ENCODE data around the gene LMTK3. TPM values are rescaled to one million over a fixed set of nuclear protein-coding genes. Genes with fewer than 3 reads are reported as not detected.

Gene LMTK3
- total and polyA plus RNA-seq, 2 of the 4 experiments (the other 2 are of a cell fraction) = 0.18 to 0.87 TPM

GRCh38 chr19:48499316-48500090 lies 12.1 kb downstream of the LMTK3 start:
- no peak overlapping the region for H3K14ac ChIP-seq (replicated peaks; ENCODE audit: low read depth, low read length)
- H4K91ac ChIP-seq (ENCODE audit: insufficient read depth, low read depth, low read length) = no peak overlapping the region
- H2AFZ ChIP-seq (replicated peaks; ENCODE audit: low read length, poor library complexity) = no peak overlapping the region
- no peak overlapping the region for H3K18ac ChIP-seq (ENCODE audit: low read depth, low read length)
- no peak for DNase-seq
- no peak overlapping the region for H3K9ac ChIP-seq (ENCODE audit: low read depth, low read length)
- no peak overlapping the region for H3K27ac ChIP-seq (ENCODE audit: insufficient read depth, low read length)
- H3K4ac ChIP-seq (ENCODE audit: low read depth, low read length) = no peak overlapping the region
- H4K5ac ChIP-seq (ENCODE audit: low read depth, low read length) = no peak overlapping the region
- no peaks in the 10 kb centered on the region; the same call in 1 of the 2 replicates for H3K9me1 ChIP-seq (ENCODE audit: insufficient read depth, low read length)
- no peak overlapping the region for H3K56ac ChIP-seq (ENCODE audit: extremely low read depth, insufficient read depth, low read length)
- no peak overlapping the region for H4K8ac ChIP-seq (ENCODE audit: low read depth in 2 of 2, low read length in 2 of 2)
- peaks cover 0 to 3% of the 10 kb centered on the region in 2 experiments; a peak in 1 of 4 replicates for H3K79me1 ChIP-seq (ENCODE audit: low read depth in 1 of 2, low read length in 2 of 2)
- H3K27me3 ChIP-seq (ENCODE audit: control insufficient read depth, insufficient read depth, low read length) = peaks cover 44% of the 10 kb centered on the region
- in situ Hi-C loops (cut with MboI; ENCODE audit: low sequenced_read_pairs) = no loop called here
- H2AK5ac ChIP-seq (ENCODE audit: low read depth, low read length) = no peak overlapping the region
- dilution Hi-C loops (cut with HindIII; ENCODE audit: low sequenced_read_pairs, unreplicated experiment) = no loop called here
- no peak overlapping the region for H3K23ac ChIP-seq (ENCODE audit: low read depth, low read length)
- no peak overlapping the region for H2AK9ac ChIP-seq (replicated peaks; ENCODE audit: low read depth, low read length, poor library complexity)
- no peak overlapping the region for H3K4me2 ChIP-seq (ENCODE audit: low read depth, low read length)
- CTCF ChIA-PET = no interaction called here
- H3K36me3 ChIP-seq (ENCODE audit: control insufficient read depth, insufficient read depth, low read length) = no peaks in the 10 kb centered on the region
- H3K9me3 ChIP-seq (ENCODE audit: control insufficient read depth, insufficient read depth, low read length) = no peaks in the 10 kb centered on the region
- H3K4me3 ChIP-seq (ENCODE audit: insufficient read depth, low read depth, low read length) = no peak overlapping the region
- H2BK20ac ChIP-seq (ENCODE audit: low read depth, low read length) = no peak overlapping the region
- POLR2A ChIA-PET (ENCODE audit: unreplicated experiment) = no interaction called here
- WGBS, 2 experiments (ENCODE audit: extremely low coverage in 2 of 2, insufficient read length in 1 of 2) = 5% methylated on average over 4 of the region's 44 CpGs; no CpG with 5 or more reads in 1 of the 2 experiments
- intact Hi-C loops (cut with micrococcal nuclease) = no loop called here
- TF ChIP-seq MAFK (IDR thresholded peaks at IDR 0.05; ENCODE audit: low read depth, low read length) (no peak), MAZ (IDR thresholded peaks at IDR 0.05; ENCODE audit: borderline replicate concordance, low read depth, low read length) (no peak), USF2 (IDR thresholded peaks at IDR 0.05; ENCODE audit: low read depth, low read length) (no peak), CHD1 (IDR thresholded peaks at IDR 0.05; ENCODE audit: low read depth, low read length) (no peak), RCOR1 (IDR thresholded peaks at IDR 0.05; ENCODE audit: insufficient replicate concordance, low read length) (no peak), CTCF (conservative IDR thresholded peaks at IDR 0.05; ENCODE audit: low read depth, low read length) (no peak), POLR2A (IDR thresholded peaks at IDR 0.05; ENCODE audit: low read depth, low read length) (no peak)
- H2BK15ac ChIP-seq (ENCODE audit: low read depth, low read length) = no peak overlapping the region
- H4K20me1 ChIP-seq (ENCODE audit: insufficient read depth, low read length) = no peaks in the 10 kb centered on the region; the same call in 1 of the 2 replicates
- no peak overlapping the region for H2BK5ac ChIP-seq (ENCODE audit: low read depth, low read length, poor library complexity, severe bottlenecking)
- BruUV-seq (replicated peaks) = no TSS peak
- H2BK120ac ChIP-seq (ENCODE audit: low read depth, low read length) = no peak overlapping the region
- peaks cover 3% of the 10 kb centered on the region; the same call in 1 of the 2 replicates for H3K4me1 ChIP-seq (ENCODE audit: control insufficient read depth, insufficient read depth, low read length)
- no peak for ATAC-seq (ENCODE audit: low read depth)

Data from IMR-90 (cell line).